Panc1 (cell line): ENCODE results near the gene ZNF775. TPM values are rescaled to one million over a fixed set of nuclear protein-coding genes. Genes with fewer than 3 reads are reported as not detected.
A peak's percentile ranks its signal among the peaks of the same experiment; 100 is the strongest.

Experiments
- ATAC-seq: fragments of 200-7000 bp; cut with Tn5 transposase; 2 replicates; pipeline ENCODE4 v1.9.1; 2020; ENCODE audit warnings: mild to moderate bottlenecking, moderate library complexity
- BruUV-seq: library from RNA; stranded (reverse); fragments of 400-500 nt; replicated peaks from 2 replicates; lab custom pipeline; 2021; lab: Mats Ljungman, UMichigan
- CTCF ChIA-PET: fragments of 300-600 bp; sonication (Branson Sonifier 250); formaldehyde crosslinking; loops from one replicate; lab custom pipeline; 2022; ENCODE audit warnings: antibody characterized with exemption; lab: Charles Lee
- POLR2A ChIA-PET: fragments of 300-600 bp; sonication (Branson Sonifier 250); formaldehyde crosslinking; loops from one replicate; lab custom pipeline; 2022; ENCODE audit warnings: antibody characterized with exemption; lab: Charles Lee
- DNase-seq: peaks from one replicate; pipeline ENCODE4 v3.0.0-alpha.2; 2010; ENCODE audit warnings: low read depth, low spot score
- H3K27ac ChIP-seq: 2 replicates; pipeline ENCODE4 v1.5.1; 2011; ENCODE audit warnings: mild to moderate bottlenecking, low read length, inconsistent platforms
- H3K27me3 ChIP-seq: fragments of 200-500 bp; sonication (Bioruptor generic); 2 replicates; pipeline ENCODE4 v1.6.0; 2014; ENCODE audit warnings: low read length, inconsistent platforms; ENCODE audit not compliant: control insufficient read depth, insufficient read depth
- H3K36me3 ChIP-seq: fragments of 200-500 bp; sonication (Bioruptor generic); 2 replicates; pipeline ENCODE4 v1.5.1; 2014; ENCODE audit warnings: inconsistent platforms, mild to moderate bottlenecking, low read length, moderate library complexity; ENCODE audit not compliant: control insufficient read depth, insufficient read depth
- H3K4me1 ChIP-seq: 2 replicates; pipeline ENCODE4 v1.5.1; 2011; ENCODE audit warnings: inconsistent platforms, mild to moderate bottlenecking, low read length, moderate library complexity; ENCODE audit not compliant: control insufficient read depth, insufficient read depth
- H3K4me3 ChIP-seq, 2 experiments: 2 replicates each; pipeline ENCODE4 v1.5.1; 2011 to 2012; ENCODE audit warnings: low read depth in 2 of 2, low read length in 2 of 2, mild to moderate bottlenecking in 2 of 2, inconsistent platforms in 1 of 2, moderate library complexity in 1 of 2
- H3K9me3 ChIP-seq: fragments of 200-500 bp; sonication (Bioruptor generic); 2 replicates; pipeline ENCODE4 v1.5.1; 2014; ENCODE audit warnings: low read depth, mild to moderate bottlenecking, inconsistent platforms, low read length, moderate library complexity; ENCODE audit not compliant: control insufficient read depth, insufficient read depth
- POLR2AphosphoS5 ChIP-seq: IDR thresholded peaks from 2 replicates; pipeline ENCODE4 v1.6.1; 2012; ENCODE audit warnings: mild to moderate bottlenecking, low read depth, low read length, moderate library complexity
- REST ChIP-seq, 2 experiments: IDR thresholded peaks; 2 replicates each; pipeline ENCODE4 v1.6.1; 2011 to 2012; ENCODE audit warnings: low read depth in 2 of 2, control low read depth in 1 of 2, low read length in 1 of 2, mild to moderate bottlenecking in 1 of 2, moderate library complexity in 1 of 2; ENCODE audit not compliant: insufficient read depth in 1 of 2
- SIN3A ChIP-seq: IDR thresholded peaks from 2 replicates; pipeline ENCODE4 v1.6.1; 2012; ENCODE audit warnings: low read depth, mild to moderate bottlenecking, low read length, moderate library complexity, borderline replicate concordance; ENCODE audit not compliant: insufficient read depth
- TCF7L2 ChIP-seq: IDR thresholded peaks from 2 replicates; pipeline ENCODE4 v1.6.1; 2011; ENCODE audit warnings: mild to moderate bottlenecking, low read depth, low read length, inconsistent platforms
- in situ Hi-C: cut with HindIII; loops from 2 replicates; pipeline ENCODE4 v1.10.0; 2016; ENCODE audit warnings: low sequenced_read_pairs, low pct_unique_long_range_greater_than_20kb
- intact Hi-C: fragments of 100-400 bp; cut with micrococcal nuclease; formaldehyde crosslinking; loops from one replicate; pipeline ENCODE4 v1.10.0; 2022; ENCODE audit not compliant: unreplicated experiment
- total RNA-seq: library from RNA; stranded (reverse); gene quantifications from one replicate; pipeline ENCODE4 v1.2.1, GENCODE V29; 2021; ENCODE audit not compliant: unreplicated experiment
- TF ChIP-seq, protein P1 (sequence below): fragments of 450-650 bp; IDR thresholded peaks from 2 replicates; pipeline ENCODE4 v1.5.1; 2017; ENCODE audit warnings: mild to moderate bottlenecking

Gene ZNF775
- total RNA-seq, 1 experiment from 2014 or later = 14.7 TPM

GRCh38 chr7:150388306-150388705, 9.2 kb downstream of the ZNF775 start:
- ATAC-seq = no peak
- in situ Hi-C loops (no loop called here), intact Hi-C loops (no loop called here)
- ChIA-PET POLR2A (no interaction called here), CTCF (no interaction called here)
- no peak for DNase-seq
- no peak overlapping the region for H3K27ac ChIP-seq
- H3K36me3 ChIP-seq = no peaks in the 10 kb centered on the region
- H3K9me3 ChIP-seq = no peaks in the 10 kb centered on the region
- no peaks in the 10 kb centered on the region for H3K27me3 ChIP-seq
- H3K4me1 ChIP-seq = peaks cover under 1% of the 10 kb centered on the region; the same call in 1 of the 2 replicates
- no peak for TF ChIP-seq SIN3A
- no peak for TF ChIP-seq TCF7L2
- no peak for TF ChIP-seq POLR2AphosphoS5
- no peak for TF ChIP-seq REST (IDR thresholded peaks at IDR 0.05; ENCODE audit: insufficient read depth in 1 of 2, low read depth in 2 of 2, low read length in 1 of 2)
- TF ChIP-seq, protein P1, sequence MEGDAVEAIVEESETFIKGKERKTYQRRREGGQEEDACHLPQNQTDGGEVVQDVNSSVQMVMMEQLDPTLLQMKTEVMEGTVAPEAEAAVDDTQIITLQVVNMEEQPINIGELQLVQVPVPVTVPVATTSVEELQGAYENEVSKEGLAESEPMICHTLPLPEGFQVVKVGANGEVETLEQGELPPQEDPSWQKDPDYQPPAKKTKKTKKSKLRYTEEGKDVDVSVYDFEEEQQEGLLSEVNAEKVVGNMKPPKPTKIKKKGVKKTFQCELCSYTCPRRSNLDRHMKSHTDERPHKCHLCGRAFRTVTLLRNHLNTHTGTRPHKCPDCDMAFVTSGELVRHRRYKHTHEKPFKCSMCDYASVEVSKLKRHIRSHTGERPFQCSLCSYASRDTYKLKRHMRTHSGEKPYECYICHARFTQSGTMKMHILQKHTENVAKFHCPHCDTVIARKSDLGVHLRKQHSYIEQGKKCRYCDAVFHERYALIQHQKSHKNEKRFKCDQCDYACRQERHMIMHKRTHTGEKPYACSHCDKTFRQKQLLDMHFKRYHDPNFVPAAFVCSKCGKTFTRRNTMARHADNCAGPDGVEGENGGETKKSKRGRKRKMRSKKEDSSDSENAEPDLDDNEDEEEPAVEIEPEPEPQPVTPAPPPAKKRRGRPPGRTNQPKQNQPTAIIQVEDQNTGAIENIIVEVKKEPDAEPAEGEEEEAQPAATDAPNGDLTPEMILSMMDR = no peak
- BruUV-seq = no TSS peak
- H3K4me3 ChIP-seq = no peak overlapping the region

GRCh38 chr7:150388709-150389531, 9.8 kb downstream of the ZNF775 start:
- Histone ChIP-seq H3K4me1 (no peaks in the 10 kb centered on the region), H3K4me3 (no peak overlapping the region), H3K27me3 (no peaks in the 10 kb centered on the region), H3K36me3 (no peaks in the 10 kb centered on the region), H3K27ac (no peak overlapping the region), H3K9me3 (no peaks in the 10 kb centered on the region)
- POLR2A ChIA-PET = interaction anchor here (0.6 kb wide), 1 partner anchor 1114 kb away, joined by 3 read pairs; no protein-coding TSS in a partner anchor
- DNase-seq (no peak), ATAC-seq (peak; percentile 69)
- BruUV-seq = no TSS peak
- CTCF ChIA-PET = interaction anchor here (0.5 kb wide), 1 partner anchor 33 kb away, joined by 3 read pairs; no protein-coding TSS in a partner anchor
- TF ChIP-seq POLR2AphosphoS5 = no peak
- no peak for TF ChIP-seq REST (IDR thresholded peaks at IDR 0.05; ENCODE audit: insufficient read depth in 1 of 2, low read depth in 2 of 2, low read length in 1 of 2)
- TF ChIP-seq, protein P1 = no peak; the same call in 1 of the 2 replicates
- TF ChIP-seq TCF7L2 = no peak
- TF ChIP-seq SIN3A = no peak
- in situ Hi-C loops = no loop called here
- intact Hi-C loops = no loop called here
